ENCODE measurements around the gene LRRFIP2.

GRCh38 chr3:37127340-37127739, 47.0 kb downstream of the LRRFIP2 start:
- no peak for TF ChIP-seq POLR2A (IDR thresholded peaks at IDR 0.05)
- no peak for TF ChIP-seq CTCF (IDR thresholded peaks at IDR 0.05 in 4 of 5, conservative IDR thresholded peaks at IDR 0.05 in 1 of 5)

All from gastrocnemius medialis (tissue), 4 donors.